Stimulated activated CD8-positive, alpha-beta memory T cell treated with anti-CD3 and anti-CD28 coated beads, Interleukin-4, amount 100 ng/mL, for 1 hour (primary cell): ENCODE results near the gene TP53AIP1.

ENCODE experiments used
- DNase-seq, 2 donors: peaks; one replicate each; pipeline ENCODE4 v3.0.0-alpha.2; 2020; ENCODE audit warnings: low read depth in 2 of 2, low spot score in 1 of 2

TP53AIP1 gene

GRCh38 chr11:128943428-128943976, 831 bp upstream of the TP53AIP1 start:
- no peak for DNase-seq

- DNase-seq = no peak
These were observed 429 bp downstream of the TP53AIP1 start for GRCh38 chr11:128942272-128942612.

- no peak for DNase-seq
These were observed 949 bp downstream of the TP53AIP1 start for GRCh38 chr11:128941573-128942271.

- no peak for DNase-seq
These were observed 1.6 kb downstream of the TP53AIP1 start for GRCh38 chr11:128941110-128941509.

- no peak for DNase-seq
These were observed 2.1 kb downstream of the TP53AIP1 start for GRCh38 chr11:128940603-128941002.

GRCh38 chr11:128940156-128940555, 2.5 kb downstream of the TP53AIP1 start:
- no peak for DNase-seq

- no peak for DNase-seq
These were observed 3.1 kb downstream of the TP53AIP1 start for GRCh38 chr11:128939591-128939990.

GRCh38 chr11:128938156-128938885, 4.3 kb downstream of the TP53AIP1 start:
- DNase-seq = no peak

GRCh38 chr11:128937480-128937879, 5.2 kb downstream of the TP53AIP1 start:
- DNase-seq = no peak

- DNase-seq = no peak
These were observed 5.9 kb downstream of the TP53AIP1 start for GRCh38 chr11:128936606-128937251.

GRCh38 chr11:128934926-128935325, 7.7 kb downstream of the TP53AIP1 start:
- DNase-seq = no peak

- no peak for DNase-seq
These were observed 8.3 kb downstream of the TP53AIP1 start for GRCh38 chr11:128934351-128934750.

- DNase-seq = no peak
These were observed 9.0 kb downstream of the TP53AIP1 start for GRCh38 chr11:128933481-128934178.

GRCh38 chr11:128931668-128932067, 11.0 kb downstream of the TP53AIP1 start:
- no peak for DNase-seq

- no peak for DNase-seq
These were observed 11.6 kb downstream of the TP53AIP1 start for GRCh38 chr11:128931066-128931465.

- no peak for DNase-seq
These were observed 12.7 kb downstream of the TP53AIP1 start for GRCh38 chr11:128929991-128930390.

- DNase-seq = no peak
These were observed 13.2 kb downstream of the TP53AIP1 start for GRCh38 chr11:128929468-128929867.

- DNase-seq = no peak
These were observed 14.3 kb downstream of the TP53AIP1 start for GRCh38 chr11:128928400-128928799.

- DNase-seq = no peak
These were observed 14.9 kb downstream of the TP53AIP1 start for GRCh38 chr11:128927683-128928336.

GRCh38 chr11:128927108-128927461, 15.6 kb downstream of the TP53AIP1 start:
- DNase-seq = no peak
